ENCODE results near the gene ZNF710.

DNA sequence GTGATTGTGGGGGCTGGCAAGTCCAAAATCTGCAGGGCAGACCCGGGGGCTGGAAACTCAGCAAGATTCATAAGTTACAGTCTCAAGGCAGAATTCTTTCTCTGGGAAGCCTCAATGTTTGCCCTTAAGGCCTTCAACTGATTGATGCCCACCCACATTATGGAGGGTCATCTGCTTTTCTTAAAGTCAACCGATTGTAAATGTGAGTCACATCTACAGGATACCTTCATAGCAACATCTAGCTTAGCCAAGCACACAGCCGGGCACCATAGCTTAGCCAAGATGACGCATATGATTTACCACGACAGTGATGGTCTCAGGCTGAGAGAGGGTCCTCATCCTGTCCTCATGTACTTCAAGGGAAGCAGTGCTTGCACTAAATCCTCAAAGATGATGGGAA is 57.7 kb downstream of the ZNF710 start:
- TF ChIP-seq, protein P1, sequence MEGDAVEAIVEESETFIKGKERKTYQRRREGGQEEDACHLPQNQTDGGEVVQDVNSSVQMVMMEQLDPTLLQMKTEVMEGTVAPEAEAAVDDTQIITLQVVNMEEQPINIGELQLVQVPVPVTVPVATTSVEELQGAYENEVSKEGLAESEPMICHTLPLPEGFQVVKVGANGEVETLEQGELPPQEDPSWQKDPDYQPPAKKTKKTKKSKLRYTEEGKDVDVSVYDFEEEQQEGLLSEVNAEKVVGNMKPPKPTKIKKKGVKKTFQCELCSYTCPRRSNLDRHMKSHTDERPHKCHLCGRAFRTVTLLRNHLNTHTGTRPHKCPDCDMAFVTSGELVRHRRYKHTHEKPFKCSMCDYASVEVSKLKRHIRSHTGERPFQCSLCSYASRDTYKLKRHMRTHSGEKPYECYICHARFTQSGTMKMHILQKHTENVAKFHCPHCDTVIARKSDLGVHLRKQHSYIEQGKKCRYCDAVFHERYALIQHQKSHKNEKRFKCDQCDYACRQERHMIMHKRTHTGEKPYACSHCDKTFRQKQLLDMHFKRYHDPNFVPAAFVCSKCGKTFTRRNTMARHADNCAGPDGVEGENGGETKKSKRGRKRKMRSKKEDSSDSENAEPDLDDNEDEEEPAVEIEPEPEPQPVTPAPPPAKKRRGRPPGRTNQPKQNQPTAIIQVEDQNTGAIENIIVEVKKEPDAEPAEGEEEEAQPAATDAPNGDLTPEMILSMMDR (IDR thresholded peaks at IDR 0.05) = no peak
- no peak for TF ChIP-seq EP300 (IDR thresholded peaks at IDR 0.05)
